GM18517 (cell line): ENCODE results near the gene GTF2IRD2.
"Not testable (repeated sequence)": the region's sequence is repeated elsewhere in the genome, so short reads cannot be mapped to it uniquely, and the experiment has no call there.

Source experiments
- ATAC-seq: cut with Tn5 transposase; IDR thresholded peaks from one replicate; pipeline ENCODE4 v1.9.1; 2021; ENCODE audit warnings: mild to moderate bottlenecking, moderate library complexity; ENCODE audit not compliant: unreplicated experiment

Gene GTF2IRD2

GRCh38 chr7:74850833-74851721 lies at the start of gene GTF2IRD2:
Gene GTF2IRD2, minus strand, starts transcription at chr7:74851605. Its CDS starts 15,227 bp downstream, at chr7:74836378.
- ATAC-seq: peak; percentile 82

GRCh38 chr7:74890158-74891123 lies 39.0 kb upstream of the GTF2IRD2 start:
- ATAC-seq: peak; percentile 65

- ATAC-seq: peak; percentile 18
Measured at GRCh38 chr7:74889518-74890129, 38.2 kb upstream of the GTF2IRD2 start.

- ATAC-seq: not testable (repeated sequence)
Measured at GRCh38 chr7:74885295-74885694, 33.9 kb upstream of the GTF2IRD2 start.

GRCh38 chr7:74882110-74882509 lies 30.7 kb upstream of the GTF2IRD2 start:
- not testable (repeated sequence) for ATAC-seq

- ATAC-seq: not testable (repeated sequence)
Measured at GRCh38 chr7:74874748-74875512, 23.5 kb upstream of the GTF2IRD2 start.

- ATAC-seq: not testable (repeated sequence)
Measured at GRCh38 chr7:74874104-74874747, 22.8 kb upstream of the GTF2IRD2 start.

- not testable (repeated sequence) for ATAC-seq
Measured at GRCh38 chr7:74872542-74872941, 21.1 kb upstream of the GTF2IRD2 start.

- ATAC-seq: not testable (repeated sequence)
Measured at GRCh38 chr7:74865777-74866176, 14.4 kb upstream of the GTF2IRD2 start.

- not testable (repeated sequence) for ATAC-seq
Measured at GRCh38 chr7:74849853-74850252, 1.6 kb downstream of the GTF2IRD2 start.

GRCh38 chr7:74830411-74830810 lies 21.0 kb downstream of the GTF2IRD2 start:
- ATAC-seq: not testable (repeated sequence)

GRCh38 chr7:74829959-74830358 lies 21.4 kb downstream of the GTF2IRD2 start:
- ATAC-seq: not testable (repeated sequence)

GRCh38 chr7:74821259-74821658 lies 30.1 kb downstream of the GTF2IRD2 start:
- not testable (repeated sequence) for ATAC-seq

GRCh38 chr7:74820146-74820805 lies 31.1 kb downstream of the GTF2IRD2 start:
- peak; percentile 77 for ATAC-seq

GRCh38 chr7:74815882-74816281 lies 35.5 kb downstream of the GTF2IRD2 start:
- ATAC-seq: not testable (repeated sequence)

- not testable (repeated sequence) for ATAC-seq
Measured at GRCh38 chr7:74798644-74799043, 52.8 kb downstream of the GTF2IRD2 start.

GRCh38 chr7:74797848-74798622 lies 53.4 kb downstream of the GTF2IRD2 start:
- not testable (repeated sequence) for ATAC-seq

- not testable (repeated sequence) for ATAC-seq
Measured at GRCh38 chr7:74789200-74789736, 62.1 kb downstream of the GTF2IRD2 start.
